ENCODE measurements around the gene ZNF479.
"Not testable (repeated sequence)": the region's sequence is repeated elsewhere in the genome, so short reads cannot be mapped to it uniquely, and the experiment has no call there.

The ZNF479 gene

GRCh38 chr7:57132336-57132735 lies at the start of gene ZNF479:
Gene ZNF479 (minus strand): TSS chr7:57132436. CDS start chr7:57132324, 112 bp downstream.
- H3K4me3 ChIP-seq (ENCODE audit: low read depth, low read length); DNase-seq (ENCODE audit: low read depth): not testable (repeated sequence)

GRCh38 chr7:57182031-57182430 lies 49.8 kb upstream of the ZNF479 start:
- DNase-seq (ENCODE audit: low read depth): no peak
- H3K4me3 ChIP-seq (ENCODE audit: low read depth, low read length): no peak overlapping the region
- no peak for TF ChIP-seq CTCF (conservative IDR thresholded peaks at IDR 0.05; ENCODE audit: low read depth, low read length)

- no peak for TF ChIP-seq CTCF (conservative IDR thresholded peaks at IDR 0.05; ENCODE audit: low read depth, low read length)
- no peak overlapping the region for H3K4me3 ChIP-seq (ENCODE audit: low read depth, low read length)
- DNase-seq (ENCODE audit: low read depth): no peak
Observed at GRCh38 chr7:57181281-57181680, 49.0 kb upstream of the ZNF479 start.

GRCh38 chr7:57179776-57180415 lies 47.7 kb upstream of the ZNF479 start:
- no peak overlapping the region for H3K4me3 ChIP-seq (ENCODE audit: low read depth, low read length)
- DNase-seq (ENCODE audit: low read depth): no peak
- TF ChIP-seq CTCF (conservative IDR thresholded peaks at IDR 0.05; ENCODE audit: low read depth, low read length): no peak

GRCh38 chr7:57178768-57179139 lies 46.5 kb upstream of the ZNF479 start:
- no peak for DNase-seq (ENCODE audit: low read depth)
- TF ChIP-seq CTCF (conservative IDR thresholded peaks at IDR 0.05; ENCODE audit: low read depth, low read length): no peak

GRCh38 chr7:57177856-57178767 lies 45.9 kb upstream of the ZNF479 start:
- DNase-seq (ENCODE audit: low read depth): no peak
- no peak for TF ChIP-seq CTCF (conservative IDR thresholded peaks at IDR 0.05; ENCODE audit: low read depth, low read length)
- H3K4me3 ChIP-seq (ENCODE audit: low read depth, low read length): no peak overlapping the region

More at GRCh38 chr7:57178768-57179139, 46.5 kb upstream of the ZNF479 start:
- H3K4me3 ChIP-seq (ENCODE audit: low read depth, low read length): no peak overlapping the region

- H3K4me3 ChIP-seq (ENCODE audit: low read depth, low read length): no peak overlapping the region
- no peak for TF ChIP-seq CTCF (conservative IDR thresholded peaks at IDR 0.05; ENCODE audit: low read depth, low read length)
- DNase-seq (ENCODE audit: low read depth): no peak
Observed at GRCh38 chr7:57176928-57177635, 44.8 kb upstream of the ZNF479 start.

Measured in choroid plexus epithelial cell (primary cell).